ENCODE results near the gene C17orf67. TPM values are rescaled to one million over a fixed set of nuclear protein-coding genes. Genes with fewer than 3 reads are reported as not detected.

The C17orf67 gene
- total and polyA plus RNA-seq, 10 of the 15 experiments (the other 5 are each of a cell fraction or from before 2014, with no cell fraction given), result 0.24 to 3.3 (median 0.89) TPM

GRCh38 chr17:56817066-56817465 lies 16.7 kb downstream of the C17orf67 start:
- H3K4me2 ChIP-seq (ENCODE audit: control insufficient read depth, insufficient read depth), result no peak overlapping the region
- SMC1A ChIA-PET (ENCODE audit: uncharacterized antibody, unreplicated experiment), result interaction anchor here (1.3 to 4.3 kb wide), 2 partner anchors 115 to 120 kb away, joined by 5 to 21 read pairs; no protein-coding TSS in a partner anchor
- H3K79me2 ChIP-seq (ENCODE audit: control insufficient read depth, insufficient read depth, low read length), result no peaks in the 10 kb centered on the region
- H3K4me3 ChIP-seq, result no peak overlapping the region
- H3K36me3 ChIP-seq (ENCODE audit: control insufficient read depth in 2 of 2, insufficient read depth in 2 of 2, low read length in 1 of 2), result no peaks in the 10 kb centered on the region
- H3K27ac ChIP-seq (ENCODE audit: control insufficient read depth, insufficient read depth), result no peak overlapping the region
- POLR2A ChIA-PET, result no interaction called here
- DNase-seq (ENCODE audit: low read depth, low spot score), result no peak
- no peaks in the 10 kb centered on the region for H3K27me3 ChIP-seq (replicated peaks in 1 of 2; ENCODE audit: control insufficient read depth in 2 of 2, insufficient read depth in 2 of 2, low read length in 1 of 2)
- H2AFZ ChIP-seq (ENCODE audit: control insufficient read depth, low read depth, low read length), result no peak overlapping the region
- no peak overlapping the region for H3K9ac ChIP-seq (ENCODE audit: control insufficient read depth, insufficient read depth, low read length)
- RAD21 ChIA-PET (ENCODE audit: unreplicated experiment), result interaction anchor here (1.7 kb wide), 1 partner anchor 122 kb away, joined by 5 read pairs; no protein-coding TSS in a partner anchor
- no peaks in the 10 kb centered on the region for H4K20me1 ChIP-seq (ENCODE audit: control insufficient read depth, insufficient read depth)
- no peak for FAIRE-seq
- ATAC-seq, result no peak
- in situ Hi-C loops (cut with MboI) (loop anchor here (5.0 kb wide), 1 partner anchor 120 kb away; no protein-coding TSS in a partner anchor), intact Hi-C loops (cut with micrococcal nuclease; ENCODE audit: unreplicated experiment) (no loop called here)
- TF ChIP-seq STAT3 (IDR thresholded peaks at IDR 0.05; ENCODE audit: low read depth, low read length) (no peak), ASH2L (IDR thresholded peaks at IDR 0.05; ENCODE audit: borderline replicate concordance, low read depth) (no peak), RCOR1 (conservative IDR thresholded peaks at IDR 0.05; ENCODE audit: low read depth, low read length) (no peak)
- TF ChIP-seq, protein P1, sequence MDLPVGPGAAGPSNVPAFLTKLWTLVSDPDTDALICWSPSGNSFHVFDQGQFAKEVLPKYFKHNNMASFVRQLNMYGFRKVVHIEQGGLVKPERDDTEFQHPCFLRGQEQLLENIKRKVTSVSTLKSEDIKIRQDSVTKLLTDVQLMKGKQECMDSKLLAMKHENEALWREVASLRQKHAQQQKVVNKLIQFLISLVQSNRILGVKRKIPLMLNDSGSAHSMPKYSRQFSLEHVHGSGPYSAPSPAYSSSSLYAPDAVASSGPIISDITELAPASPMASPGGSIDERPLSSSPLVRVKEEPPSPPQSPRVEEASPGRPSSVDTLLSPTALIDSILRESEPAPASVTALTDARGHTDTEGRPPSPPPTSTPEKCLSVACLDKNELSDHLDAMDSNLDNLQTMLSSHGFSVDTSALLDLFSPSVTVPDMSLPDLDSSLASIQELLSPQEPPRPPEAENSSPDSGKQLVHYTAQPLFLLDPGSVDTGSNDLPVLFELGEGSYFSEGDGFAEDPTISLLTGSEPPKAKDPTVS (IDR thresholded peaks at IDR 0.05; ENCODE audit: low read depth, low read length), result no peak
- TF ChIP-seq, protein P2, sequence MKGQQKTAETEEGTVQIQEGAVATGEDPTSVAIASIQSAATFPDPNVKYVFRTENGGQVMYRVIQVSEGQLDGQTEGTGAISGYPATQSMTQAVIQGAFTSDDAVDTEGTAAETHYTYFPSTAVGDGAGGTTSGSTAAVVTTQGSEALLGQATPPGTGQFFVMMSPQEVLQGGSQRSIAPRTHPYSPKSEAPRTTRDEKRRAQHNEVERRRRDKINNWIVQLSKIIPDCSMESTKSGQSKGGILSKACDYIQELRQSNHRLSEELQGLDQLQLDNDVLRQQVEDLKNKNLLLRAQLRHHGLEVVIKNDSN (IDR thresholded peaks at IDR 0.05; ENCODE audit: borderline replicate concordance, extremely low read length, insufficient read depth, low read depth, low read length), result no peak
- BruUV-seq (replicated peaks), result no TSS peak
- CTCF ChIA-PET, result interaction anchor here (1.3 to 13.1 kb wide), 4 partner anchors 37 to 126 kb away, joined by 3 to 184 read pairs (median 4); no protein-coding TSS in a partner anchor
- no peaks in the 10 kb centered on the region for H3K9me3 ChIP-seq (replicated peaks; ENCODE audit: control insufficient read depth, insufficient read depth, low read length)
- H3K4me1 ChIP-seq (ENCODE audit: control insufficient read depth, insufficient read depth, low read length), result no peaks in the 10 kb centered on the region; the same call in 1 of the 2 replicates
